SK-N-SH (cell line): ENCODE measurements around the gene ATP5PF. TPM values are rescaled to one million over a fixed set of nuclear protein-coding genes. Genes with fewer than 3 reads are reported as not detected.

Experiments
- CTCF ChIA-PET: fragments of 300-600, 350-600 bp; formaldehyde crosslinking; extraction: SDS; loops from one replicate; lab custom pipeline; 2021; lab: Yijun Ruan, JAX
- POLR2A ChIA-PET: fragments of 350-600 bp; sonication (Branson Sonifier 250); formaldehyde crosslinking; extraction: SDS; loops from one replicate; lab custom pipeline; 2020; ENCODE audit warnings: antibody characterized with exemption, inconsistent platforms; lab: Yijun Ruan, JAX
- DNase-seq: peaks from one replicate; pipeline ENCODE4 v3.0.0; 2012
- H2AFZ ChIP-seq: fragments of 200-600 bp; sonication (generic); 2 replicates; pipeline ENCODE4 v1.8.1; 2016; ENCODE audit warnings: antibody characterized with exemption, mild to moderate bottlenecking, low read depth
- H3F3A ChIP-seq: fragments of 200-600 bp; sonication (generic); replicated peaks from 2 replicates; pipeline ENCODE3; 2016; ENCODE audit warnings: antibody characterized with exemption, mild to moderate bottlenecking; ENCODE audit not compliant: insufficient read depth
- H3K27ac ChIP-seq, 2 experiments: fragments of 200-500 bp in 1 of 2; fragments of 200-600 bp in 1 of 2; sonication (Bioruptor generic) in 1 of 2; sonication (generic), shearing (Covaris generic) in 1 of 2; 2 replicates each; pipeline versions ENCODE4 v1.5.1 to v1.6.1; 2014 to 2016; ENCODE audit warnings: low read depth in 2 of 2, inconsistent platforms in 1 of 2, low read length in 1 of 2, mild to moderate bottlenecking in 1 of 2, mixed read lengths in 1 of 2
- H3K27me3 ChIP-seq: fragments of 200-600 bp; sonication (generic), shearing (Covaris generic); 2 replicates; pipeline ENCODE4 v1.6.1; 2016; ENCODE audit warnings: mixed run types; ENCODE audit not compliant: insufficient read depth
- H3K36me3 ChIP-seq, 2 experiments: fragments of 200-500 bp in 1 of 2; fragments of 200-600 bp in 1 of 2; sonication (Bioruptor generic) in 1 of 2; sonication (generic) in 1 of 2; replicated peaks in 1 of 2; 2 replicates each; pipeline versions ENCODE3 to v1.5.1; 2014 to 2016; ENCODE audit warnings: low read length in 1 of 2, mild to moderate bottlenecking in 1 of 2; ENCODE audit not compliant: insufficient read depth in 2 of 2, control insufficient read depth in 1 of 2
- H3K4me1 ChIP-seq, 2 experiments: fragments of 200-500 bp in 1 of 2; fragments of 200-600 bp in 1 of 2; sonication (Bioruptor generic) in 1 of 2; sonication (generic), shearing (Covaris generic) in 1 of 2; 2 replicates each; pipeline versions ENCODE4 v1.5.1 to v1.6.1; 2014 to 2016; ENCODE audit warnings: low read depth in 1 of 2, low read length in 1 of 2, mixed run types in 1 of 2; ENCODE audit not compliant: insufficient read depth in 2 of 2, control insufficient read depth in 1 of 2
- H3K4me2 ChIP-seq: fragments of 200-600 bp; sonication (generic), shearing (Covaris generic); 2 replicates; pipeline ENCODE4 v1.6.1; 2017; ENCODE audit warnings: mixed run types
- H3K4me3 ChIP-seq, 2 experiments: fragments of 200-500 bp in 1 of 2; fragments of 200-600 bp in 1 of 2; sonication (Bioruptor generic) in 1 of 2; sonication (generic), shearing (Covaris generic) in 1 of 2; 2 replicates each; pipeline versions ENCODE4 v1.5.1 to v1.8.1; 2014 to 2016; ENCODE audit warnings: low read depth in 2 of 2, inconsistent platforms in 1 of 2, low read length in 1 of 2, mild to moderate bottlenecking in 1 of 2, mixed read lengths in 1 of 2, moderate library complexity in 1 of 2
- H3K79me2 ChIP-seq: fragments of 200-600 bp; sonication (generic); 2 replicates; pipeline ENCODE4 v1.8.1; 2017; ENCODE audit warnings: mild to moderate bottlenecking; ENCODE audit not compliant: insufficient read depth
- H3K9ac ChIP-seq: fragments of 200-600 bp; sonication (generic); 2 replicates; pipeline ENCODE4 v1.6.1; 2017; ENCODE audit warnings: mixed run types
- H3K9me2 ChIP-seq: fragments of 200-600 bp; sonication (generic); 2 replicates; pipeline ENCODE4 v1.6.1; 2017; ENCODE audit warnings: mixed run types
- H3K9me3 ChIP-seq: fragments of 200-600 bp; sonication (generic); 2 replicates; pipeline ENCODE4 v1.6.1; 2017; ENCODE audit warnings: mixed run types, mild to moderate bottlenecking, moderate library complexity
- H4K20me1 ChIP-seq: fragments of 200-600 bp; sonication (generic); 2 replicates; pipeline ENCODE4 v1.6.1; 2017; ENCODE audit warnings: mild to moderate bottlenecking, mixed run types; ENCODE audit not compliant: insufficient read depth
- CTCF ChIP-seq: fragments of 200-600 bp; sonication (generic); IDR thresholded peaks from 2 replicates; pipeline ENCODE4 v1.6.1; 2017; ENCODE audit warnings: antibody characterized with exemption, mild to moderate bottlenecking, moderate library complexity
- ELF1 ChIP-seq: IDR thresholded peaks from 2 replicates; pipeline ENCODE4 v1.4.0; 2012
- FOSL2 ChIP-seq: IDR thresholded peaks from 2 replicates; pipeline ENCODE4 v1.4.0; 2012; ENCODE audit warnings: low read depth, mild to moderate bottlenecking, moderate library complexity, borderline replicate concordance
- FOXJ3 ChIP-seq: sonication (generic); formaldehyde crosslinking; IDR thresholded peaks from 2 replicates; pipeline ENCODE4 v1.5.1; 2020; ENCODE audit warnings: mild to moderate bottlenecking, missing genetic modification reagents
- FOXM1 ChIP-seq: IDR thresholded peaks from 2 replicates; pipeline ENCODE4 v1.4.0; 2012; ENCODE audit warnings: low read depth, mild to moderate bottlenecking
- GABPA ChIP-seq: IDR thresholded peaks from 2 replicates; pipeline ENCODE4 v1.4.0; 2012; ENCODE audit warnings: low read depth, mild to moderate bottlenecking
- GATA2 ChIP-seq: sonication (generic); formaldehyde crosslinking; IDR thresholded peaks from 2 replicates; pipeline ENCODE4 v1.5.0; 2020; ENCODE audit warnings: mild to moderate bottlenecking, missing genetic modification reagents
- MAX ChIP-seq: IDR thresholded peaks from 2 replicates; pipeline ENCODE4 v1.4.0; 2012; ENCODE audit warnings: low read depth
- MXI1 ChIP-seq: IDR thresholded peaks from 2 replicates; pipeline ENCODE4 v1.6.1; 2012; ENCODE audit warnings: mild to moderate bottlenecking, low read depth, low read length, improper control_type of control experiment
- NFIC ChIP-seq: IDR thresholded peaks from 2 replicates; pipeline ENCODE4 v1.4.0; 2012; ENCODE audit warnings: borderline replicate concordance
- NRF1 ChIP-seq: IDR thresholded peaks from 2 replicates; pipeline ENCODE4 v1.6.1; 2012; ENCODE audit warnings: low read depth, mild to moderate bottlenecking, low read length
- PBX3 ChIP-seq: IDR thresholded peaks from 2 replicates; pipeline ENCODE4; 2012
- POLR2AphosphoS5 ChIP-seq: IDR thresholded peaks from 2 replicates; pipeline ENCODE4 v1.6.1; 2012; ENCODE audit warnings: low read depth, low read length
- RAD21 ChIP-seq: IDR thresholded peaks from 2 replicates; pipeline ENCODE4 v1.6.1; 2012; ENCODE audit warnings: mild to moderate bottlenecking, low read length
- RCOR1 ChIP-seq: fragments of 150-350 bp; IDR thresholded peaks from 2 replicates; pipeline ENCODE4 v1.6.1; 2017; ENCODE audit warnings: antibody characterized with exemption, low read length
- RXRA ChIP-seq: IDR thresholded peaks from 2 replicates; pipeline ENCODE4 v1.4.0; 2012; ENCODE audit warnings: low read depth, mild to moderate bottlenecking, borderline replicate concordance
- SIN3A ChIP-seq: IDR thresholded peaks from 2 replicates; pipeline ENCODE4 v1.6.1; 2012; ENCODE audit warnings: low read depth, mild to moderate bottlenecking, low read length, moderate library complexity, borderline replicate concordance
- TAF1 ChIP-seq: IDR thresholded peaks from 2 replicates; pipeline ENCODE4 v1.6.1; 2012; ENCODE audit warnings: low read depth, mild to moderate bottlenecking, low read length, moderate library complexity, borderline replicate concordance
- TEAD4 ChIP-seq: IDR thresholded peaks from 2 replicates; pipeline ENCODE4 v1.4.0; 2012; ENCODE audit warnings: mild to moderate bottlenecking, borderline replicate concordance; ENCODE audit not compliant: insufficient read depth
- ZBTB33 ChIP-seq: IDR thresholded peaks from 2 replicates; pipeline ENCODE4 v1.4.0; 2012; ENCODE audit warnings: low read depth, borderline replicate concordance
- WGBS: methylation state at CpG from one replicate; pipeline ENCODE4 v1.1.6; 2017; ENCODE audit warnings: low lambda C conversion rate; 5-methylcytosine and 5-hydroxymethylcytosine counted together
- polyA plus RNA-seq, 3 experiments: library from polyadenylated mRNA; depleted of rRNA; stranded (reverse); fragments of >200 nt; gene quantifications; 2 replicates each; pipeline ENCODE4 v1.2.3, GENCODE V29; 2012

The ATP5PF gene
- polyA plus RNA-seq, 1 of the 3 experiments (the other 2 are of a cell fraction) = 277 TPM

- no peak for DNase-seq
- H4K20me1 ChIP-seq = no peaks in the 10 kb centered on the region
- H3K9me3 ChIP-seq = no peaks in the 10 kb centered on the region
- H3K9me2 ChIP-seq = no peaks in the 10 kb centered on the region
- no peak overlapping the region for H3K27ac ChIP-seq
- H3K4me3 ChIP-seq = no peak overlapping the region
- no peak overlapping the region for H3K4me2 ChIP-seq
- H3K36me3 ChIP-seq = peaks cover 40 to 62% of the 10 kb centered on the region in 2 experiments
- no peak for TF ChIP-seq MXI1
- no peak for TF ChIP-seq RCOR1
- TF ChIP-seq NFIC = no peak
- TF ChIP-seq RXRA = no peak
- TF ChIP-seq RAD21 = no peak
- TF ChIP-seq NRF1 = no peak
- TF ChIP-seq MAX = no peak
- no peak for TF ChIP-seq TEAD4
- TF ChIP-seq FOXJ3 (CRISPR knock-in tag) = no peak
- no peak for TF ChIP-seq SIN3A
- TF ChIP-seq ELF1 = no peak
- no peak for TF ChIP-seq GATA2
- no peak for TF ChIP-seq GABPA
- no peak for TF ChIP-seq CTCF
- no peaks in the 10 kb centered on the region; a peak in 1 of 4 replicates for H3K4me1 ChIP-seq
- no peak overlapping the region for H3K9ac ChIP-seq
- no peaks in the 10 kb centered on the region for H3K27me3 ChIP-seq
- POLR2A ChIA-PET = no interaction called here
- H3F3A ChIP-seq = peaks cover 3% of the 10 kb centered on the region
- H3K79me2 ChIP-seq = no peaks in the 10 kb centered on the region
- CTCF ChIA-PET = interaction anchor here (1.0 to 1.8 kb wide), 2 partner anchors 43 to 124 kb away, joined by 3 to 4 read pairs; no protein-coding TSS in a partner anchor
- H2AFZ ChIP-seq = no peak overlapping the region
These were observed 22.8 kb upstream of the ATP5PF start for GRCh38 chr21:25757531-25757930.

GRCh38 chr21:25756190-25756932, 21.7 kb upstream of the ATP5PF start:
- Histone ChIP-seq H3K9ac (no peak overlapping the region), H3K79me2 (no peaks in the 10 kb centered on the region; the same call in 1 of the 2 replicates), H3F3A (peaks cover 3% of the 10 kb centered on the region), H3K36me3 (peaks cover 39 to 56% of the 10 kb centered on the region in 2 experiments), H3K4me2 (no peak overlapping the region), H3K27ac (no peak overlapping the region), H3K4me3 (no peak overlapping the region), H3K4me1 (no peaks in the 10 kb centered on the region; a peak in 1 of 4 replicates), H4K20me1 (no peaks in the 10 kb centered on the region), H2AFZ (no peak overlapping the region), H3K9me2 (no peaks in the 10 kb centered on the region), H3K9me3 (no peaks in the 10 kb centered on the region), H3K27me3 (no peaks in the 10 kb centered on the region)
- ChIA-PET POLR2A (no interaction called here), CTCF (interaction anchor here (1.3 kb wide), 1 partner anchor 45 kb away, joined by 3 read pairs; no protein-coding TSS in a partner anchor)
- DNase-seq = no peak
- WGBS = 80% methylated on average over 6 of the region's 6 CpGs
- no peak for TF ChIP-seq FOXM1
- TF ChIP-seq POLR2AphosphoS5 = no peak
- no peak for TF ChIP-seq TEAD4
- TF ChIP-seq CTCF = no peak
- TF ChIP-seq TAF1 = no peak
- no peak for TF ChIP-seq FOSL2
- no peak for TF ChIP-seq PBX3
- no peak for TF ChIP-seq ZBTB33
